Uterus (tissue), 4 donors: Measurements from ENCODE around the gene PRDM2. TPM values are rescaled to one million over a fixed set of nuclear protein-coding genes. Genes with fewer than 3 reads are reported as not detected.

Experiments
- DNase-seq, 2 donors: peaks; one replicate each; pipeline ENCODE4 v3.0.0-alpha.2; 2019 to 2020
- H3K27ac ChIP-seq, 2 donors: fragments of 200-600 bp; sonication (generic); 1 replicate in 1 of 2; 2 replicates in 1 of 2; pipeline ENCODE4 v1.5.1; 2016 to 2018
- H3K27me3 ChIP-seq, 2 donors: fragments of 200-600 bp; sonication (generic); one replicate each; pipeline ENCODE4 v1.5.1; 2018 to 2019; ENCODE audit warnings: control low read depth in 1 of 2
- H3K36me3 ChIP-seq, 2 donors: fragments of 200-600 bp; sonication (generic); one replicate each; pipeline ENCODE4 v1.5.1; 2019; ENCODE audit warnings: control low read depth in 1 of 2
- H3K4me1 ChIP-seq, 2 donors: fragments of 200-600 bp; sonication (generic); one replicate each; pipeline ENCODE4 v1.5.1; 2018 to 2019; ENCODE audit warnings: control low read depth in 1 of 2
- H3K4me3 ChIP-seq, 2 donors: fragments of 200-600 bp; sonication (generic); 1 replicate in 1 of 2; 2 replicates in 1 of 2; pipeline ENCODE4 v1.5.1; 2018 to 2019; ENCODE audit warnings: mild to moderate bottlenecking in 1 of 2
- H3K9me3 ChIP-seq, 2 donors: fragments of 200-600 bp; sonication (generic); one replicate each; pipeline ENCODE4 v1.5.1; 2019; ENCODE audit warnings: control low read depth in 1 of 2
- CTCF ChIP-seq, 4 experiments: fragments of 200-600 bp in 2 of 4; fragments of 450-650 bp in 2 of 4; sonication (generic) in 2 of 4; IDR thresholded peaks; one replicate each; pipeline ENCODE4 v1.5.1; 2016 to 2019; ENCODE audit warnings: antibody characterized with exemption in 4 of 4, mild to moderate bottlenecking in 2 of 4, moderate library complexity in 1 of 4
- POLR2A ChIP-seq, 2 donors: fragments of 450-650 bp; IDR thresholded peaks; one replicate each; pipeline ENCODE4 v1.6.1; 2016; ENCODE audit warnings: antibody characterized with exemption in 2 of 2, mild to moderate bottlenecking in 1 of 2, moderate library complexity in 1 of 2
- intact Hi-C: fragments of 100-400 bp; cut with DNase I; formaldehyde crosslinking; loops from one replicate; pipeline ENCODE4 v1.15.1; 2023; ENCODE audit warnings: low total_unique reads
- total RNA-seq, 4 donors: library from RNA; depleted of rRNA in 3 of 4; stranded (reverse); fragments of >200 nt in 3 of 4; gene quantifications; one replicate each; pipeline versions ENCODE4 v1.1.0 to v1.2.4, GENCODE V29; 2014 to 2023
- donor health status: DM: yes; HTN: yes; CAD: no.

The PRDM2 gene
- total RNA-seq, 4 donors from 2014 or later, result 13.1 to 72.8 (median 37.0) TPM

- TF ChIP-seq CTCF (IDR thresholded peaks at IDR 0.05) (no peak), POLR2A (IDR thresholded peaks at IDR 0.05) (no peak)
- intact Hi-C loops, result no loop called here
These were observed 155.6 kb downstream of the PRDM2 start for GRCh38 chr1:13855554-13855953.

GRCh38 chr1:13860031-13860430, 160.0 kb downstream of the PRDM2 start:
- H3K27me3 ChIP-seq, result no peaks in the 10 kb centered on the region
- no peak overlapping the region for H3K27ac ChIP-seq
- H3K9me3 ChIP-seq, result no peaks in the 10 kb centered on the region
- TF ChIP-seq POLR2A (IDR thresholded peaks at IDR 0.05) (no peak), CTCF (IDR thresholded peaks at IDR 0.05) (no peak)
- no peak overlapping the region for H3K4me3 ChIP-seq
- H3K4me1 ChIP-seq, result no peaks in the 10 kb centered on the region
- DNase-seq, result no peak
- H3K36me3 ChIP-seq, result no peaks in the 10 kb centered on the region
- intact Hi-C loops, result no loop called here

More at GRCh38 chr1:13855554-13855953, 155.6 kb downstream of the PRDM2 start:
- H3K4me1 ChIP-seq, result no peaks in the 10 kb centered on the region
- no peaks in the 10 kb centered on the region for H3K36me3 ChIP-seq
- H3K27ac ChIP-seq, result no peak overlapping the region
- H3K9me3 ChIP-seq, result no peaks in the 10 kb centered on the region
- no peak for DNase-seq
- H3K4me3 ChIP-seq, result no peak overlapping the region
- H3K27me3 ChIP-seq, result no peaks in the 10 kb centered on the region

- Histone ChIP-seq H3K4me1 (no peaks in the 10 kb centered on the region), H3K9me3 (no peaks in the 10 kb centered on the region), H3K36me3 (no peaks in the 10 kb centered on the region), H3K27ac (no peak overlapping the region), H3K4me3 (no peak overlapping the region), H3K27me3 (no peaks in the 10 kb centered on the region)
- intact Hi-C loops, result no loop called here
- DNase-seq, result no peak
- TF ChIP-seq POLR2A (IDR thresholded peaks at IDR 0.05) (no peak), CTCF (IDR thresholded peaks at IDR 0.05) (no peak)
These were observed 164.8 kb downstream of the PRDM2 start for GRCh38 chr1:13864760-13865159.

DNA sequence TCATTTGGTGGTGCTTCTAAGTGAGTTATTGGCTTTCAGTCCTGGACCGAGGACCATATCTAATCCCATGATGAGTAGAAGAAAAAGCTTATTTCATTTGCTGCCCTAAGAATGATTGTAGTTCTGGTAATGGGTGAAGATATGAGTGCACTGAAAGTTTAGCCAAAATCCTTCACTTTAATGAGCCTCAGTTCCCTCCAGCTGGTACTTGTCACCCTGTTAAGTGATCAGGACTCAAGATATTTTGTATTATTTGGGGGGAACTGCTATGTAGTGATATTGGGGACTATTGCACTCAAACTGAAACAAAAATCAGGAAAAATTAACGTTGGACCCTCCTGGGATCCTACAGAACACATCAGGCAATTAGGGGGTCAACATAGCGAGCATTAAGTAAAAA, 165.9 kb downstream of the PRDM2 start:
- H3K36me3 ChIP-seq, result no peaks in the 10 kb centered on the region
- no peak for DNase-seq
- intact Hi-C loops, result no loop called here
- TF ChIP-seq CTCF (IDR thresholded peaks at IDR 0.05) (no peak), POLR2A (IDR thresholded peaks at IDR 0.05) (no peak)
- no peak overlapping the region for H3K4me3 ChIP-seq
- H3K4me1 ChIP-seq, result no peaks in the 10 kb centered on the region
- no peaks in the 10 kb centered on the region for H3K9me3 ChIP-seq
- H3K27ac ChIP-seq, result no peak overlapping the region
- no peaks in the 10 kb centered on the region for H3K27me3 ChIP-seq

DNA sequence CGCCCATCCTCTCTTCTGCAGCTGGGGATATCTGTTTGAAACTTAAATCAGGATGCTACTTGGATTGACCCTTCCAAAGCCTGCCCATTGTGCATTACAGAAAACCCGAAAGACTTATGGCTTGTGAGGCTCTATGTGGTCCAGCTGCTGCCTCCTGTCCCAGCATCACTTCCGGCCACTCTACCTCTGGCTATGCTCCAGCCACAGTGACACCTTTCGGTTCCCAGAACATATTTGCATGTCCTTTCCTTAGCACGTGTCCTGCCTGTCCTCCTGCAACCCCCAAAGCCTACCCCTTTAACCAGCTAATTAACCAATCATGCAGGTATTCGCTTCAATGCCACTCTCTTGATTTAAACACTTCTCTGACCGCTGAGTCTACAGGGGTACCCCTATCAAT, 167.6 kb downstream of the PRDM2 start:
- Histone ChIP-seq H3K4me3 (no peak overlapping the region), H3K36me3 (no peaks in the 10 kb centered on the region), H3K9me3 (no peaks in the 10 kb centered on the region), H3K27ac (no peak overlapping the region), H3K4me1 (no peaks in the 10 kb centered on the region), H3K27me3 (no peaks in the 10 kb centered on the region)
- intact Hi-C loops, result no loop called here
- TF ChIP-seq CTCF (IDR thresholded peaks at IDR 0.05), result no peak
- no peak for TF ChIP-seq POLR2A (IDR thresholded peaks at IDR 0.05)
- DNase-seq, result no peak
